HG02763 (cell line): ENCODE measurements around the gene IGF2BP2.
"Not testable (repeated sequence)": the region's sequence is repeated elsewhere in the genome, so short reads cannot be mapped to it uniquely, and the experiment has no call there.

ENCODE experiments used
- ATAC-seq: cut with Tn5 transposase; IDR thresholded peaks from one replicate; pipeline ENCODE4 v1.9.1; 2021; ENCODE audit warnings: mild to moderate bottlenecking, moderate library complexity; ENCODE audit not compliant: unreplicated experiment

IGF2BP2 gene

DNA sequence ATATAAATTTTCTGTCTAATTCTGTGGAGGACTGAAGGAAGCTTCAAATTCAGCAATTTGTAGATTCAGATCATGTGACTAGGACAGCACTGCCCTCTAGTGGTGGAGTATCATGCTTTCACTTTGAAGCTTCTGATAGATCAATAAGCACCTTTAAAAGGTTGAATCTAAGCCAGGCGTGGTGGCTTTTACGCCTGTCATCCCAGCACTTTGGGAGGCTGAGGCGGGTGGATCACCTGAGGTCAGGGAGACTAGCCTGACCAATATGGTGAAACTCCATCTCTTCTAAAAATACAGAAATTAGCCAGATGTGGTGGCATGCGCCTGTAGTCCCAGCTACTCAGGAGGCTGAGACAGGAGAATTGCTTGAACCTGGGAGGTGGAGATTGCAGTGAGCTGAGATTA, 56.3 kb downstream of the IGF2BP2 start:
- ATAC-seq, result not testable (repeated sequence)

DNA sequence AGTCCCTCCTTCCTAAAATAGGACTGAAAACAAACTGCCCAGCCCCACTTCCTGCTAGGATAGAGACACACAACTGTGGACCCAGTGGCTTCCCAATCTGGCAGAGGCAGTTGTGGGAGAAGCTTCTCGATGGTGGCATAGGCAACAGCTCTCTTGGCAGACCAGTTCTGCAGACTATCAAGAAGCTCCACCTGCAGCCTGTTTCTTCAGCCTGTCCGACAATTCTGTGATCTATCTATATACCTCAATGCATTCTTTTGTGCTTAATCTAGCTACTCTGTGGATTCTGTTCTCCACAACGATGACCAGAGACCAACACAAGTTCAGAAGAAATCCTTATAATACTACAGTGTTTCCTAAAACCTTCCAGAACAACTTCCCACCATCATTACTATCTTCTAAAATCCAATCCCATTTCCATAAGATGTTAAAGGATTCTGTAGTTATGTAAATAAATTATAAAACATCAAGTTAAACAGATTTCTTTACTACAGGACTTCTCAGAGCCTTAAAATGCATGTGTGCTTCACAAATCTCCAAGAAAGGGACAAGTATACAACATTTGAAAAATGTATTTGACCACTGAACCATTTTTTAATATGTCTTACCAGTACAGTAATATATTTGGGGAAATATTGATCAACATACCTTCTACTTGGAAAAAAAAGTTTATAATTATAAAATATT, 57.7 kb downstream of the IGF2BP2 start:
- ATAC-seq, result no peak

DNA sequence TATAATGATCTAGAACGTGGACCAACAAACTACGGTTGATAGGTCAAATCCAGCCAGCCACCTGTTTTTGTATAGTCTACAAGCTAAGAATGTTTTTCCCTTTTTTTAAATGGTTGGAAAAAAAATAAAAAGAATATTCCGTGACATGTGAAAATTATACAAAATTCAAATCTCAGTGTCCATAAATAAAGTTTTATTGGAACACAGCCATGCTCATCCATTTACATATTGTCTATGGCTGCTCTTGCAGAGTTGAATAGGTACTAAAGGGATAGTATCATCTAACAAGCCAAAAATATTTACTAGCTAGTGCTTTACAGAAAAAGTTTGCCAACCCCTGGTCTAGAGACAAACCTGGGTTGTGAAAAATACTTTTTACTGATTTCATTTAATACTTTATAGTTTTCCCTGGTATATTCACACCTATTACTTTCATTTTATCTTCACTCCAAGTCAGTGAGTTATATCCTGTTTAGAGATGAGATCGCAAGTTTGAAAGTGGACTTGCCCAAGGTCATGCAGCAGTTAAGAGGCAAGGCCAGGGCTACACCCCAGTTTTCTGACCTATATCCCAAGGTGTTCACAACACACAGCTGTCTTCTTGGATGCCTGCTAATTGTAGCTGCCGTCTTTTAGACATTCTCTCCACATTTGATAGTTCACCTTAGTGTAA, 58.4 kb downstream of the IGF2BP2 start:
- no peak for ATAC-seq

DNA sequence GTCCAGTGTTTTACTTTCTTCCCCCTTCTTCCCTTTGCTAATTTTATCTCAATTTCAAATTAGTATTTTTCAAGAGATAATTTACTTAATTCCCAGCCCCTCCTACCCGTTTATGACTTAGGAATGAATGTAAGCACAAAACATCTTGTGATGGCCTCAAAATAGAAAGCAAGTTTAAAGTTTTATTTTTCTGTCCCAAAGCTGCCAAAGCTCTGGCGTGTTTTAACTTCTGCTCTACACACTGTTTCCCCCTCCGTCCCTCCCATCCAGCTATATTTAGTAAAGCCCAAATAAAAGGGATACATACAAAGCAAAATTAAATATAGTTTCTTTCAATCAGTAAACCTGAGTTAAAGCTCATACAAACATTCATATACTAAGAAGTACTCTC, 59.9 kb downstream of the IGF2BP2 start:
- no peak for ATAC-seq

DNA sequence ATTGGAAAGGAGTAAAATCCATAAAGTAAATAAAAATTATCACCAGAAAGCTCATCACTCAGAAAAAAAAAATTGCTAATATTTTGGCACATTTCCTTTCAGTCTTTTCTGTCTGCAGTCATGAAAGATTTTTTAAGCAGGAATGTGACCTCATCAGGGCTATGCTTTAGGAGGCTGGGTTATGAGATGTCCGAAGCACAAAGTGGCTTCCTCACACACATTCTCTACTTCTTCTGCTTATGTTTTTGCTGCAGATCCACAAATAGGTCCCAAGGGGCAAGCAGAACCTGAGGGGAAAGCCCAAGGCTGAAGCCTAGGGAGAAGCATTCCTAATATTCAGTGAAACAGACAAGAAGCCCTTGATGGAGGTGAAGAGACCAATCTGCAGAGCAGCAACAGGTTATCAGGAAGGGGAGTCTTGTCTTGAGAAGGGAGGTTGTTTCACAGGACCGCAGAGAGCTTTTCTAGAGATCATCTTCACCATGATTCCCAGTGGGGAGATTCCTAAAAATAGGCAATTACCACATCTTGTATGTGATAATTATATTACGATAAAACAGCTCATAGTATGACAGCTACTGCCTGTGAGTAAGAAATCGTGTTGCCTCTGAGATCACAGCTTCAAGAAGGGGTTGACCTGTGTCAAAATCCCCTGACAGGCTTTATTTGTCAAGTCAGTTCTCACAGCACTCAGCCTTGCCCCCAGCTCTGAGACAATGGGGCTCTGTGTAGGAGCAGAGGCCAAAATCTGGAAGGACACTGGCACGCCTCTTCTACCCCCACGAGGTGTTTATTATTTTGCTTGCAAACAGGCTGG, 60.5 kb downstream of the IGF2BP2 start:
- no peak for ATAC-seq

DNA sequence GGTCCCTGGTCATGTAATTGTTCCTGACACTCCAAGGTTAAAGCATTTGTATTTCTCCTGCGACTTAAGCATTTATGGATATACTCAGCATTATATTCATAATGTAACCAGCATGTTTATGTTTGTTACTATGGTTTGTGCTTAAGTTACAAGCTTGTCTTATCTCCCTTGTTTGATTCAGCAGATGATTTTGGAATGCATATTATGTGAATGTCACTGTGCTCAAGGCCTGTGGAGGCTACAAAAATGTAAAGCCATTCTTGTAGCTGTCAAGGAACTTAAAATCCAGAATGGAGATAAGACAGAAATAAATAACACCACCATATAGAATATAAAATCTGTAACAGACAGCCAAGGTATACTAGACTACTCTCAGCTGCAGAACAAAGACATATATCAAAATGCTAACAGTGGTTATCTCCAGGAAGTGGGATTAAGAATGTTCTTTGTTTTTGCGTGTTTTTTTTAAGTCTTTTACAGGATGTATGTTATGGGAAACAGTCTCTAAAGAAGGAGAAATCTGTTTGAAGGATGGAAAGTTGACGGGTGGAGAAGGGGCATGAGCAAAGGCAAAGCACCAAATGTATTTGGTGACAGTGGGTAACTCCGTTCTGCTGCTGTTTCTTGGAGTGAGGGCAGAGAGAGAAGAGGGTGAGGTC, 61.4 kb downstream of the IGF2BP2 start:
- ATAC-seq, result no peak

DNA sequence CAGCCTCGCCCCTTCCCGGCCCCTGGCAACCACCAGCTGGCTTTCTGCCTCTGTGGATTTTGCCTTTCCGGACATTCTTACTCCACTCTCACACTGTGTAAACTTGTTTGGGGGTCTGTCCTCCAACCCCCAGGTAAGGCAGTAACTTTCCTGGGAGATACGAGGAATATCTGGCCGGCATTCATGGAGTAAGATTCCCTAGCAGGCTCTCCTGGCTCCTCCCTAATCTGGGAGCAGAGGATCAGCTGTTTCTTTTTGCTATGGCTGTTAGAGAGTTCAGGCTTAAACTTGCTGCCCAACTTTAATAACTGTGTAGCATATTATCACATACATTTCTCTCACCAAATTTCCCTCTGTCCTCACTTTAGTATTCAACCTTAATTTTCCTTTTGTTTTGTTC, 64.3 kb downstream of the IGF2BP2 start:
- ATAC-seq, result no peak

DNA sequence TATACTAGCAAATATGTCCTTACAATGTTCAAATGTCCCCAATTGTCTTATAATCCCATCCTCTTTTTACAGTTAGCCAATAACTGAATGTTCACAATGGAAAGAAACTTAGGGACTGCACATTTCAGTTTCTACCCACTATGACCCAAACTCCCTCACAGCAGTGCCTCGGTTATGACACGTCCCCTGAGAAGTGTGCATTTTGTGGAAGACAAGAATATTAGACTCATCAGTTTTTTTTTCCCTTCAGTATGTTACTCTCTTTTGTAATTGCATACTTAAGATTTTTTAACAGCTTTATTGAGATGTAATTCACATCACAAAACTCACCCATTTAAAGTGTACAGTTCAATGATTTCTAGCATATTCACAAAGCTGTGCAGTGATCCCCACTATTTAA, 64.8 kb downstream of the IGF2BP2 start:
- no peak for ATAC-seq

DNA sequence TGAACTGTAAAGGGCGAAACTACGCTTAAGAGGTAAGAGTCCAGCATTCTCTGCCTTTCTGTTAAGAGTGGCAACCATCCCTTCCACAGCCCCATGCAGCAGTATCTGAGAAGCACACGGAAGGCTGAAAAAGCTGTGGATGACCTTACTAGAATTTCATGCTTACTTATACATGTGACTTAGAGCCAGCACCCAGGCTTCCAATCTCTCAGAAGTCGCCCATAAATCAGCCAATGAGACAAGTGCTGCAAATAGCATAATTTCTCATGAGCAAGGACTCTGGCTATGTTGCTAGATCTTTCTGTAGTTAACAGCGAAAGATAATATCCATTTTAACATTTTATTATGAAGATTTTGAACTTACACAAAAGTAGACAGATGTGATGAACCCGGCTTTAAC, 65.3 kb downstream of the IGF2BP2 start:
- ATAC-seq, result no peak

DNA sequence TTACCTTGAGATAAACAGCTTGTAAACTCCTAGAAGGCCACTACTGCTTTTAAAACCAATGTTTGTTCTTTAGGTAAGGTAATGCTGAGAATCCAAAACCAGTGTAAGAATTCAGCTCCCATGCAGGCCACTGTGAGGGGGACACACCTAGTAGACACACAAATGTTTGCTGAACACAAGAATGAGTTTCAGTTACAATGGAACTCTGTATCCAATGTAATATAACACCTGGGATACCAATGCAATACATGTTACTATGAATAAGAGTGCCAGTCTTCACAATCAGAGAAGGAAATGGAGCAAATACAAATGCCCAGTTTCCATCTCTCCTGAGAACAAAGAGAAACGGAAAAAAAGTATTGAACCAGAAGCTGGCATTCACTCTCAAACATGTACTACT, 65.9 kb downstream of the IGF2BP2 start:
- no peak for ATAC-seq

DNA sequence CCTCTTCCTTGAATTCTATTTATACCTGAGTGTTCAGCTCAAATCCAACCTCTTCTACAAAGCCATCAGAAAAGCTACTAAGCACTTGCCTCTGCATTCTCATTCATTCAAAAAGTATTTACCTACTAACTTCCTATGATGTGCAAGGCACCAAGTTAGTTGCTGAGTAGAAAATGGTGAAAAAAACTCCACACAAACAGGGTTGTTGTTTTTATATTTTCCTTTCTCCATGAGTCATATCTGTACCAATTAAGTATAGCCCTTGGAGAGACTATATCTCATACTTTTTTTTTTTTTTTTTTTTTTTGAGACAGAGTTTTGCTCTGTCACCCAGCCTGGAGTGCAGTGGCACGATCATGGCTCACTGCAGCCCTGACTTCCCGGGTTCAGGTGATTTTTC, 67.7 kb downstream of the IGF2BP2 start:
- ATAC-seq, result no peak

DNA sequence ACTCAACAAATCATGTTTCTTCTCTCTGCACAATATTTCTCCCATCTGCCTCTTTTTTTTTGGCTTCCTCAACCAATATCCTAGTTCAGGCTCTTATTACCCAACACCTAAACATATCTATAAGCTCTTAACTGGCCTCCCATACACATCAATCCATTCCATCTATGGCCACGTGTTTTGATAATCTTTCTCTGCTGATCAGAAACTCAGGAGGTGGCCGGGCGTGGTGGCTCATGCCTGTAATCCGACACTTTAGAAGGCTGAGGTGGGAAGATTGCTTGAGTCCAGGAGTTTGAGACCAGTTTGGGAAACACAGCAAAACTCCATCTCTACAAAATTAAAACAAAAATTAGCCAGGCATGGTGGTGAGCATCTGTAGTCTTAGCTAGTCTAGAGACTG, 68.4 kb downstream of the IGF2BP2 start:
- no peak for ATAC-seq

DNA sequence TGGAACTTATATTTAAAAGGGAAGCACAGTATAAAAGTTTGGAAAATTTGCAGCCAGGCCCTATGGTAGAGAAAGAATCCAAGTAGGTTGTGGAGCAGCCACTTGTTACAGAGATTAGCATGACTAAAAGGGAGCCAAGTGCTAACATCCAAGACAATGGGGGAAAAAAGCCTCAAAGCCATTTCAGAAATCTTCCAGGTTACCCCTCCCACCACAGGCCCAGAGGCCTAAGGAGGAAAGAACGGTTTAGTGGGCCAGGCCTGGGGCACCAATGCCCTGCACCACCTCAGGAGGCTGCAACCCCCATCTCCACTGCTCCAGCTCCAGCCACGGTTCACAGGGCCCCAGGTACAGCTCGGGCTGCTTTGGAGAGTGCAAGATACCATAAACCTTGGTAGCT, 69.9 kb downstream of the IGF2BP2 start:
- ATAC-seq, result no peak

DNA sequence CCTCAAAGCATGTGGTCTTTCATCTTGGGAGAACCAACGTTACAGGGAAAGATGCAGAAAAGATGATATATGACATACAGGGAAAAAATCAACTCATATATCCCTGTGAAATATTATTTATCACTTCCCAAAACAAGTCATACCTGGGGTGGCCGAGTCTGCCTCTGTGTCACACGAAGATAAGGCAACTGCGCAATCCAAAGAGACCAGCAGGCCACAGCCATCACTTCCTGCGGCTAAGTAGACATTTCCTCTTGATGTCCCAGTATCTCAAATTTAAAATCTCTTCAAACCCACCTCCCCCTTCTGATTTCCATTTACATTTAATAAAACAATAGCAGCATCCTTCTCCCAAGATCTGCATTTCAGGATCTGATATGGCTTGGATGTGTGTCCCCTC, 71.5 kb downstream of the IGF2BP2 start:
- ATAC-seq, result no peak

DNA sequence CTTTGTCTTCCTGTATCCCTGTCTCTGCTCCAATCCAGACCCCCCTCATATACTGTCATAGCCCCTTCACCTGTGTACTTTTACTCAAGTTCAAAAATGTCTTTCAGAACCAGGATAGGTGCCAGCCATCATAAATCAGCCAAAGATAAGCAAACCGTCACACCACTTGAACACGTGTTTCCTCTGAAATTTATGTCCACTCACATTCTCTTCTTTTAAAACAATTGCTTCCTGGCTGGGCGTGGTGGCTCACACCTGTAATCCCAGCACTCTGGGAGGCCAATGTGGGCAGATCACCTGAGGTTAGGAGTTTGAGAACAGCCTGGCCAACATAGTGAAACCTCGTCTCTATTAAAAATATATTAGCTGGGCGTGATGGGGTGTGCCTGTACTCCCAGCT, 74.1 kb downstream of the IGF2BP2 start:
- ATAC-seq, result no peak

DNA sequence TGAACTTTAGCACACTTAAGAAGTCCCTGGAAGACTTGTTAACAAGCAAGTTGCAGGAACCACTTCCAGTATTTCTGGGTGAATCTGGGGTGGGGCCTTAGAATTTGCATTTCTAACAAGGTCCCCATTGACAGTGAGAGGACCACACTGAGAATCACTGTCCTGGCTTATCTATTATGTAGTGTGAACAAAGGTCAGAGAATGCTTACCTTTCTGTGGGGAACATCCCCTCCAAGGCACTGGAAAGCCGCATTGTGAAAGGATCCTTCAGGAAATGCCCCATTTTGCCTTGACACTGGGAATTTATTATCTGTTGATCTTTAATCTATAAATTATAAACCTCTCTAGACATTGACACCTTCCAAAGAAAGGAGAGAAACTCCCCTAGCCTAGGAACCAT, 74.8 kb downstream of the IGF2BP2 start:
- no peak for ATAC-seq

DNA sequence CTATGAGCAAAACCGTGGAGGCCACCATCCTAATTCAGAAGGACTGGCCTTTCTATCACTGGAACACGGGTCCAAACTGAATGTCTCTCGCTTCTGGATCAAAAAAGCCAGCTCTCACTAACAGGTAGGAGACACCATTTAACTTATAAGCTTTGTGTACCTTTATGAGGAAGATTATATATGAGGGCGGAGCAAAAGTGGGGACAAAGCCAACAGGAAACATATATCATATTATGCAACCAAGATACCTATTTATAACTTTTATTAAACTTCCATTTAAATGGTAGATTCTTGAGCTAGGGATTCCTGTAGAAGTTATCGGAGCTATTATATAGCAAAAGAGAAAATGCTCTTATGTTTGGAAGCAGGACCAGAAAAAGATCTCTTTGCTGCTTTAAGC, 78.4 kb downstream of the IGF2BP2 start:
- no peak for ATAC-seq

DNA sequence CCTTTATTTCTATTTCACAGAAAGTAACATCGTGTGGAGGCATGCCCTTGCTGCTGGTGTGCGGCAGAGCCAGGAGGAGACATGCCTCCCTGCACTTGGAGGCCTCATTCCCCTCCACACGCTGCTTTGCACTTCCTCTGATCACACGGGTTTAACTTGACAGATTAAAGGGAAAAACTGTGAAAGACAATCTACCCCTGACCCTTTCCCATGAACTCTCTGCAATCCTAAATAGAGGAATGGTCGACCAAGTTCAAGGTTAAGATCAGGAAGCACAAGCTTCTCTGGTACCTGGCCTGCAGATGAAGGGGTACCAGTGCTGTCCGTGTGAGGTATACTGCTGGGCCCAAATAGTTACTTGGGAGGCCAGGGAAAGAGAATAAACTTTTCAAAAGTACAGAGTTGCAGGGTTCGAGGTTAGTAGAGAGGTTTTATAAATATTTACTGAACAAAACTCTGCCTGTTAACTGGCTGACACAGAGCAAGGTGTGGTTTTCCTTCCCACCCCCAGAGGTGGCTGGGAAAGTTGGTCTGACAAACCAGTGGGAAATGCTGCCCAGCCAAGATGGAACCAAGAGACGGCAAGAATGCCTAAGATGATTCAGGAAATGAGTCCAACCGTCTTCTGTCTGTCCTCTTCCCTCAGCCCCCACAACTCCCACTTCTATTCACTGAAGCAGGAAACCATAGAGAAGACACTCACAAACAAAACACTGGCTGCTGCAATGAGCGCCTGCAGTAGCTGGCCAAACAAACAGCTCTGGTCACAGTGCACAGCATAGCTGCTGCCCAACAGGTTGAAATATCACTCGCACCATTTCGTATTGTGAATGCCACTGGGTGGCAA, 79.6 kb downstream of the IGF2BP2 start:
- no peak for ATAC-seq

DNA sequence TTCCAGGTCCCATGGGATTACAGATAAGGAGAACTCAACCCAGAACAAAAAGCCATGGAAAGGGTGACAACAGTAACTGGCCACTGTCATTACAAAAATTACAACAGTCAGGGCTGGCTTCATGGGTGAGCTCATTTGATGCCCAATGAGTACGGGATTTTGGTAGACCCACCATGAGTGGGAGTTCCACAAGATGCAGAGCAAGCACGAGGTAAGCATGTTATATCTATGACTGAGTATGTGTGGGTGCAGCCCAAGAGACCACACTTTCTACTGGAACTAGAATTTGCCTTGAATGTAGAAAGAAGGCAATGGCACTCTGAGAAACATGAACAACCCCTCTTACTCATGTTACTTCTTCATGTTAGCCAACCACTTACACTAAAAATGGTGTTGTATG, 83.3 kb downstream of the IGF2BP2 start:
- ATAC-seq, result no peak

DNA sequence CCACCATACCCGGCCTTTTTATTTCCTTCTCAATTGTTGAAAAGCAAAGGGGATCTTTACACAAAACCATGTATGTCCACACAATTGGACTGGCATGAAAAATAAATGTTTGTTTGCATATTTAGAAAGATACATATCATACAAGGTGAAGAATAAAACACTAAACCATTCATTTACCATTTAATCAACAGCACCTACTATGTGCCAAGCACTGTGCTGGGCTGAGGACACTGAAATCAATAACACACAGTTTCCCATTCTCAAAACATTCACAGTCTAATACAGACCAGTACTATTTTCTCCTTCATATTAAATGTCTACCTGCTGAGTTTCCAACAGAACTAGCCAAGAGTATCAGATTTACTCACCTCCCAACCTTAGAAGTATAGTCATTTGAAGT, 84.7 kb downstream of the IGF2BP2 start:
- no peak for ATAC-seq

DNA sequence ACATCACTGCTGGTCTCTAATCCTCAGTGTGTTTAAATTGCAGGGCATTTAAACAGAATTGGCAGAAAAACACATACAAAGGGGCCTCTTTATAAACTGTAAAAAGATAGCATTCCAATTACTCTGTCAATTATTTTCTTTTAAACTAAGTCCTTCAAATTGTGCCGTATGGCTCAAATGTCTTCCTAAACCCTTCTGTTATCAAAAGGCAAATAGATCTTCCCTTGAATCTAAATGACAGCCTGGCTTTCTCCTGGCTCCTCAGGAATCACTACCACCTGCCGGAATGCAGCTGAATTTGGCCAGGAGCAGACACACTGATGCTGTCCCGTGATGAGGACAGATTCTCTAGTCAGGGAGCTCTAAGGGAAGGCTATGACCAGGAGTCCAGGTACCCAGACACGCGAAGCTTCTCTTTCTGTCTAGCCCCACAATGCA, 85.6 kb downstream of the IGF2BP2 start:
- no peak for ATAC-seq
